Measurements from ENCODE around the gene ZNF189. TPM values are rescaled to one million over a fixed set of nuclear protein-coding genes. Genes with fewer than 3 reads are reported as not detected.
A peak's percentile ranks its signal among the peaks of the same experiment; 100 is the strongest.

The ZNF189 gene
- polyA plus RNA-seq, 3 donors: 0.72 to 1.8 (median 1.2) TPM

DNA sequence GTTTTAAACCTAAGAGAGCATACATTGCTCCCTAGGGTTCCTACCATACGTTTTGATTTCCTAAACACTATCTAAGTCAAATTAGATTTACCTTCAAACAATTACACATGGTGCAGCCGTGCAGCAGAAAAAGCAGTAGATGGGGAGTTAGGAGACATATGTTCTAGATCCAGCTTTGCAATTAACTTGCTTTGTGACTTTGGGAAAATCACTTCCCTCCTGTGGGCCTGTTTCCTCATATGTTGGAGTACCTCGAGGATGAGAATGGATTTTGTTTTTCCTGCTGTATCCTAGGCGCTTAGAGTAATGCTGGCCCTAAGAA lies 944 bp upstream of the ZNF189 start:
- Histone ChIP-seq H3K27me3 (ENCODE audit: control insufficient read depth in 2 of 2, insufficient read depth in 2 of 2, low read length in 2 of 2) (no peaks in the 10 kb centered on the region), H3K4me3 (replicated peaks in 1 of 3; ENCODE audit: low read depth in 2 of 3, low read length in 3 of 3) (peak overlapping the region; percentile 87 to 92 (median 91)), H3K9ac (ENCODE audit: insufficient read depth, low read length, poor library complexity, severe bottlenecking) (peak overlapping the region; percentile 84), H3K36me3 (replicated peaks in 1 of 2; ENCODE audit: control insufficient read depth in 1 of 2, insufficient read depth in 2 of 2, low read length in 2 of 2) (peaks cover 20 to 35% of the 10 kb centered on the region in 2 donors), H3K4me1 (ENCODE audit: control insufficient read depth in 1 of 2, insufficient read depth in 2 of 2, low read length in 2 of 2) (peaks cover 21 to 34% of the 10 kb centered on the region in 2 donors), H3K4me2 (replicated peaks; ENCODE audit: extremely low read depth, low read length, poor library complexity, severe bottlenecking) (peak overlapping the region; percentile 78), H4K20me1 (ENCODE audit: insufficient read depth, low read length) (peaks cover 6% of the 10 kb centered on the region), H3K9me3 (replicated peaks in 1 of 2; ENCODE audit: control insufficient read depth in 1 of 2, insufficient read depth in 1 of 2, low read length in 2 of 2) (peaks cover 0 to 8% of the 10 kb centered on the region in 2 donors), H3K79me2 (ENCODE audit: insufficient read depth, low read length) (peaks cover 89% of the 10 kb centered on the region), H2AFZ (ENCODE audit: insufficient read depth, low read depth, low read length, poor library complexity, severe bottlenecking) (peak overlapping the region; percentile 88), H3K27ac (ENCODE audit: low read depth in 1 of 2, low read length in 2 of 2) (peak overlapping the region; percentile 79 to 98)
- DNase-seq: peak; percentile 6 to 23 (median 8)
- Mint-ChIP-seq H3K27ac (peak overlapping the region; percentile 96 to 100 (median 99)), H3K36me3 (peaks cover 42 to 51% of the 10 kb centered on the region in 2 donors), H3K4me3 (peak overlapping the region; percentile 90 to 99), H3K4me1 (peaks cover 34% of the 10 kb centered on the region), H3K9me3 (peaks cover 9 to 29% (median 15%) of the 10 kb centered on the region in 7 donors), H3K27me3 (ENCODE audit: low read depth in 3 of 3) (no peaks in the 10 kb centered on the region)
- WGBS (ENCODE audit: insufficient coverage): 0% methylated on average over 2 of the region's 4 CpGs
- TF ChIP-seq, protein P1, sequence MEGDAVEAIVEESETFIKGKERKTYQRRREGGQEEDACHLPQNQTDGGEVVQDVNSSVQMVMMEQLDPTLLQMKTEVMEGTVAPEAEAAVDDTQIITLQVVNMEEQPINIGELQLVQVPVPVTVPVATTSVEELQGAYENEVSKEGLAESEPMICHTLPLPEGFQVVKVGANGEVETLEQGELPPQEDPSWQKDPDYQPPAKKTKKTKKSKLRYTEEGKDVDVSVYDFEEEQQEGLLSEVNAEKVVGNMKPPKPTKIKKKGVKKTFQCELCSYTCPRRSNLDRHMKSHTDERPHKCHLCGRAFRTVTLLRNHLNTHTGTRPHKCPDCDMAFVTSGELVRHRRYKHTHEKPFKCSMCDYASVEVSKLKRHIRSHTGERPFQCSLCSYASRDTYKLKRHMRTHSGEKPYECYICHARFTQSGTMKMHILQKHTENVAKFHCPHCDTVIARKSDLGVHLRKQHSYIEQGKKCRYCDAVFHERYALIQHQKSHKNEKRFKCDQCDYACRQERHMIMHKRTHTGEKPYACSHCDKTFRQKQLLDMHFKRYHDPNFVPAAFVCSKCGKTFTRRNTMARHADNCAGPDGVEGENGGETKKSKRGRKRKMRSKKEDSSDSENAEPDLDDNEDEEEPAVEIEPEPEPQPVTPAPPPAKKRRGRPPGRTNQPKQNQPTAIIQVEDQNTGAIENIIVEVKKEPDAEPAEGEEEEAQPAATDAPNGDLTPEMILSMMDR (IDR thresholded peaks at IDR 0.05): no peak
- intact Hi-C loops (cut with micrococcal nuclease): loop anchor here (5.0 to 10.0 kb wide), 3 partner anchors 135 to 1303 kb away; partner anchors contain the start of genes ERP44 (in 1 of the 2), INVS (in 1 of the 2) and RNF20 (in 1 of the 2)

DNA sequence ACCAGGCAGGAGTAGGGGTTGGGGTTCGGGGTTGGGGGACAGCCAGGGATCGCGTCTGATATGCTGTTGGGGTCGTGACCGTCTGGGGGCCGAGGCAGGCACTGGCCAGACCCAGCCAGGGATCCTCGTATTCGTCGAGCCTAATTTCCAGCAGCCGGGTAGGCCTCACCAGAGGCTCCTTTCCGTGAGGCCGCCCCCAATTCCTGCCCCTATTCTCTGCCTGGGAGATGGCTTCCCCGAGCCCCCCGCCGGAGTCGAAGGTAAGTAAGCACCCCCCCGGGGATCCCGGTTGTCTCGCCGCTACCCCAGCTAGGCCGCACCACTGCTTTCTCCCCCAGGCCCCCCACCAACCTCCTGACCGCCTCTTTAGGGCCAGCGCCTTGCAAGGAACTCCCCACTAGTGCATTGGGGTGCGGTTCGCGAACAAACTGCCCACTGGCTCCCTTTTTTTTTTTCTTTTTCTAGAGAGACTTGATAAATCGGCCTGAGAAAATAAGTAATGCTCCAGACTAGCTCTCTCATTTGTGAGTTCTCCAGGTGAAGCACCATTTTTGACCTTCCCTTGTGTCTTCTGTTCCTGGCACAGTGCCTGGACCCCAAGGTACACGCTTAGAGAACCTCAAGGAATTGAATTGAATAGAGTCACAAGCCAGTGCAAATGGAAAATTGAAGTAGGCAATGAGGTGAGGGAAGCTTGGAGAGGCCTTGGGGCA lies 435 bp downstream of the ZNF189 start:
- intact Hi-C loops (cut with micrococcal nuclease): loop anchor here (5.0 to 10.0 kb wide), 3 partner anchors 133 to 1304 kb away; partner anchors contain the start of genes ERP44 (in 1 of the 2), INVS (in 1 of the 2) and RNF20 (in 1 of the 2)
- Histone ChIP-seq H3K9ac (ENCODE audit: insufficient read depth, low read length, poor library complexity, severe bottlenecking) (peak overlapping the region; percentile 90), H3K4me3 (replicated peaks in 1 of 3; ENCODE audit: low read depth in 2 of 3, low read length in 3 of 3) (peak overlapping the region; percentile 75 to 91 (median 87)), H3K27ac (ENCODE audit: low read depth in 1 of 2, low read length in 2 of 2) (peak overlapping the region; percentile 79 to 98), H3K4me2 (replicated peaks; ENCODE audit: extremely low read depth, low read length, poor library complexity, severe bottlenecking) (peak overlapping the region; percentile 69), H4K20me1 (ENCODE audit: insufficient read depth, low read length) (peaks cover 5% of the 10 kb centered on the region), H3K4me1 (ENCODE audit: control insufficient read depth in 1 of 2, insufficient read depth in 2 of 2, low read length in 2 of 2) (peaks cover 21 to 34% of the 10 kb centered on the region in 2 donors), H3K79me2 (ENCODE audit: insufficient read depth, low read length) (peaks cover 82% of the 10 kb centered on the region), H2AFZ (ENCODE audit: insufficient read depth, low read depth, low read length, poor library complexity, severe bottlenecking) (peak overlapping the region; percentile 82), H3K36me3 (replicated peaks in 1 of 2; ENCODE audit: control insufficient read depth in 1 of 2, insufficient read depth in 2 of 2, low read length in 2 of 2) (peaks cover 34 to 46% of the 10 kb centered on the region in 2 donors), H3K9me3 (replicated peaks in 1 of 2; ENCODE audit: control insufficient read depth in 1 of 2, insufficient read depth in 1 of 2, low read length in 2 of 2) (peaks cover 0 to 17% of the 10 kb centered on the region in 2 donors), H3K27me3 (ENCODE audit: control insufficient read depth in 2 of 2, insufficient read depth in 2 of 2, low read length in 2 of 2) (no peaks in the 10 kb centered on the region)
- H3K4me3 Mint-ChIP-seq: peak overlapping the region; percentile 90 to 99
- peaks cover 54 to 59% of the 10 kb centered on the region in 2 donors for H3K36me3 Mint-ChIP-seq
- peak overlapping the region; percentile 96 to 100 (median 99) for H3K27ac Mint-ChIP-seq
- peaks cover 8 to 32% (median 14%) of the 10 kb centered on the region in 7 donors for H3K9me3 Mint-ChIP-seq
- DNase-seq: no peak
- 2% methylated on average over 21 of the region's 28 CpGs for WGBS (ENCODE audit: insufficient coverage)
- TF ChIP-seq, protein P1 (IDR thresholded peaks at IDR 0.05): no peak
- no peaks in the 10 kb centered on the region for H3K27me3 Mint-ChIP-seq (ENCODE audit: low read depth in 3 of 3)
- H3K4me1 Mint-ChIP-seq: peaks cover 33% of the 10 kb centered on the region

All from CD14-positive monocyte (primary cell).